Pancreas (tissue), 10 donors: ENCODE measurements around the gene ATAD3A. TPM values are rescaled to one million over a fixed set of nuclear protein-coding genes. Genes with fewer than 3 reads are reported as not detected.
A peak's percentile ranks its signal among the peaks of the same experiment; 100 is the strongest.
"Not testable (repeated sequence)": the region's sequence is repeated elsewhere in the genome, so short reads cannot be mapped to it uniquely, and the experiment has no call there.

ENCODE experiments used
- ATAC-seq, 4 donors: fragments of 200-7000 bp; cut with Tn5 transposase; one replicate each; pipeline versions ENCODE4 v1.8.0 to v1.9.1; 2020; ENCODE audit warnings: mild to moderate bottlenecking in 4 of 4, moderate library complexity in 4 of 4
- DNase-seq, 6 donors: peaks; one replicate each; pipeline ENCODE4 v3.0.0-alpha.2; 2020
- FAIRE-seq: peaks from 2 replicates; lab custom pipeline; 2012; peaks lifted over from hg19 to GRCh38; lab: Jason Lieb, UNC
- H3K27ac ChIP-seq, 4 donors: fragments of 200-600 bp; sonication (generic); 1 replicate in 3 of 4; 2 replicates in 1 of 4; pipeline versions ENCODE4 v1.5.0 to v1.8.0; 2020
- H3K27me3 ChIP-seq, 4 donors: fragments of 200-600 bp; one replicate each; pipeline ENCODE4 v1.8.0; 2021
- H3K36me3 ChIP-seq, 3 donors: fragments of 200-600 bp; sonication (generic) in 1 of 3; one replicate each; pipeline versions ENCODE4 v1.5.0 to v1.8.0; 2020 to 2021
- H3K4me1 ChIP-seq, 3 donors: fragments of 200-600 bp; one replicate each; pipeline ENCODE4 v1.8.0; 2021
- H3K4me3 ChIP-seq, 4 donors: fragments of 200-600 bp; sonication (generic) in 2 of 4; one replicate each; pipeline versions ENCODE4 v1.5.0 to v1.8.0; 2020 to 2021
- H3K9me3 ChIP-seq, 4 donors: fragments of 200-600 bp; one replicate each; pipeline ENCODE4 v1.8.0; 2021
- WGBS, 2 donors: extraction: QIAGEN DNeasy Blood & Tissue Kit; methylation state at CpG; one replicate each; pipeline ENCODE4 v1.1.7; 2013; 5-methylcytosine and 5-hydroxymethylcytosine counted together
- intact Hi-C, 3 donors: fragments of 100-400 bp; cut with DNase I; formaldehyde crosslinking; loops; one replicate each; pipeline versions ENCODE4 v1.11.1 to v1.14.2; 2022
- polyA plus RNA-seq, 2 donors: library from polyadenylated mRNA; stranded (reverse); fragments of 200-250 nt; gene quantifications; one replicate each; pipeline ENCODE4 v1.2.3, GENCODE V29; 2013
- total RNA-seq, 6 donors: library from RNA; stranded (reverse); fragmentation: NEBNext Ultra II Directional in 4 of 6; extraction: Animal tissue kit (Norgen Biotek cat#: 25700) in 4 of 6; gene quantifications; one replicate each; pipeline versions ENCODE4 v1.2.1 to v1.2.4, GENCODE V29; 2021 to 2023
- TF ChIP-seq, protein P1 (sequence below), 4 donors: fragments of 200-600 bp; sonication (generic) in 3 of 4; IDR thresholded peaks; one replicate each; pipeline versions ENCODE4 v1.5.0 to v1.8.0; 2021; ENCODE audit warnings: antibody characterized with exemption in 4 of 4
- donor health status: healthy with polysubstance abuse.
- donor health status: DM: no; HTN: no; CAD: no; lungs with moderate emphysema.
- donor health status: DM: no; HTN: no; CAD: no.
- donor health status: control.
- donor health status: control.
- donor health status: Bipolar disorder and iron deficiency.
- donor health status: DM: yes; HTN: yes; CAD: no.
- donor health status: DM: no; HTN: no; CAD: no.
- donor health status: DM: no; HTN: no; CAD: no.
- donor health status: DM: yes; HTN: yes; CAD: no.

Gene ATAD3A
- total and polyA plus RNA-seq, 8 donors, result 8.0 to 33.8 (median 17.1) TPM

- intact Hi-C loops, result no loop called here
- FAIRE-seq (no peak), ATAC-seq (no peak), DNase-seq (no peak)
- WGBS, 2 donors, result 97% methylated on average over 19 of the region's 19 CpGs
- TF ChIP-seq, protein P1, sequence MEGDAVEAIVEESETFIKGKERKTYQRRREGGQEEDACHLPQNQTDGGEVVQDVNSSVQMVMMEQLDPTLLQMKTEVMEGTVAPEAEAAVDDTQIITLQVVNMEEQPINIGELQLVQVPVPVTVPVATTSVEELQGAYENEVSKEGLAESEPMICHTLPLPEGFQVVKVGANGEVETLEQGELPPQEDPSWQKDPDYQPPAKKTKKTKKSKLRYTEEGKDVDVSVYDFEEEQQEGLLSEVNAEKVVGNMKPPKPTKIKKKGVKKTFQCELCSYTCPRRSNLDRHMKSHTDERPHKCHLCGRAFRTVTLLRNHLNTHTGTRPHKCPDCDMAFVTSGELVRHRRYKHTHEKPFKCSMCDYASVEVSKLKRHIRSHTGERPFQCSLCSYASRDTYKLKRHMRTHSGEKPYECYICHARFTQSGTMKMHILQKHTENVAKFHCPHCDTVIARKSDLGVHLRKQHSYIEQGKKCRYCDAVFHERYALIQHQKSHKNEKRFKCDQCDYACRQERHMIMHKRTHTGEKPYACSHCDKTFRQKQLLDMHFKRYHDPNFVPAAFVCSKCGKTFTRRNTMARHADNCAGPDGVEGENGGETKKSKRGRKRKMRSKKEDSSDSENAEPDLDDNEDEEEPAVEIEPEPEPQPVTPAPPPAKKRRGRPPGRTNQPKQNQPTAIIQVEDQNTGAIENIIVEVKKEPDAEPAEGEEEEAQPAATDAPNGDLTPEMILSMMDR (IDR thresholded peaks at IDR 0.05), result no peak
- H3K9me3 ChIP-seq, result no peaks in the 10 kb centered on the region
- H3K36me3 ChIP-seq, result no peaks in the 10 kb centered on the region
- no peaks in the 10 kb centered on the region for H3K27me3 ChIP-seq
- no peak overlapping the region for H3K4me3 ChIP-seq
- no peaks in the 10 kb centered on the region for H3K4me1 ChIP-seq
- no peak overlapping the region for H3K27ac ChIP-seq
Observed at GRCh38 chr1:1521331-1521730, 9.4 kb downstream of the ATAD3A start.

DNA sequence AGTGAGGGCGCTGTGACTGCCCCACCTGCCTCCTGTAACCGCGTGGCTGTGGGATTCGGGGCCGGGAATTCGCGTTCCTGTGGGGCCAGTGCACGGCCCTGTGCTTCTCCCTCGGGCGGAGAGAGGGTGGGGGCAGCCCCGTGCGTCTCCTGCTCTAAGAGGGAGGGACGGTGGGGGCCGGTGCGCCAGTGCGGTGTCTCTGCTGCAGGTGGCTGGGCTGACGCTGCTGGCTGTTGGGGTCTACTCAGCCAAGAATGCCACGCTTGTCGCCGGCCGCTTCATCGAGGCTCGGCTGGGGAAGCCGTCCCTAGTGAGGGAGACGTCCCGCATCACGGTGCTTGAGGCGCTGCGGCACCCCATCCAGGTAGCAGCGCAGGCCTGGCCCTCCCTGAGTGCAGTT, 10.6 kb downstream of the ATAD3A start:
- H3K4me1 ChIP-seq, H3K36me3 ChIP-seq, H3K27me3 ChIP-seq, H3K27ac ChIP-seq, FAIRE-seq, ATAC-seq, intact Hi-C loops, H3K9me3 ChIP-seq, H3K4me3 ChIP-seq: not testable (repeated sequence)
- 96 to 98% methylated on average over 22 to 30 of the region's 30 CpGs for WGBS, 2 donors
- peak in 1 of 6 donors; percentile 64 for DNase-seq

GRCh38 chr1:1523226-1523625, 11.3 kb downstream of the ATAD3A start:
- H3K27ac ChIP-seq, FAIRE-seq: not testable (repeated sequence)
- 97 to 99% methylated on average over 31 of the region's 31 CpGs for WGBS, 2 donors

GRCh38 chr1:1523651-1524050, 11.7 kb downstream of the ATAD3A start:
- H3K4me3 ChIP-seq, H3K27ac ChIP-seq, FAIRE-seq, H3K9me3 ChIP-seq, DNase-seq, H3K27me3 ChIP-seq, H3K4me1 ChIP-seq, H3K36me3 ChIP-seq, intact Hi-C loops, ATAC-seq: not testable (repeated sequence)
- WGBS, 2 donors, result 91 to 96% methylated on average over 17 of the region's 17 CpGs

More at GRCh38 chr1:1523226-1523625, 11.3 kb downstream of the ATAD3A start:
- H3K27me3 ChIP-seq, H3K9me3 ChIP-seq, ATAC-seq, H3K4me3 ChIP-seq, H3K4me1 ChIP-seq, H3K36me3 ChIP-seq, intact Hi-C loops: not testable (repeated sequence)
- peak in 2 of 6 donors; percentile 22 to 63 for DNase-seq

DNA sequence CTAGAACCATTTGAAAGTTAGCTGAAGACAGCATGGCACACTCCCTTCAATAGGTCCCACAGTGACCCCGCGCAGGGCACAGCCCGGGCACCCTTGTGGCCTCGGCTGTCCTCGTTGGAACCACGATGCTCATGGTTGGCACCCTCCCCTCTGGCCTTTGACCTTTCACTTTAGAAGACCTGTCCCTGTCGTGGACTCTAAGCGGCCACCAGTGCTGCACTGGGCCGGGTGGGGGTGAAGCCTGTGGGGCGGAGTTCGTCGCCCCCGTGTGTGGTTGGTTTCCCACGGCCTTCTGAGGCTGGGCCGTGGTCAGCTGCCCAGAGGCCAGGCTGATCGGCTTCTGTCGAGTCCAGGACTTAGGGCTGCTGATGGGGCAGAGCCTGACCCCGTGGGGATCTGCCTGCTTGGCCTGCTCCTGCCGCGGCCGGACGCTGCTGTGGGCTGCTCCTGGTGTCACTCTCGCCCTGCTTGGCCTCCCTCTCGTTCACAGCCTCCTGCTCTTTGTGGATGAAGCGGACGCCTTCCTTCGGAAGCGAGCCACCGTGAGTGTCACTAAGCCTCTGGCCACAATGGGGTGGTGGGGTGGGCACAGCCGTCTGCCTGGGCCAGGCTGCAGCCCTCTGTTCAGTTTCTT, 12.9 kb downstream of the ATAD3A start:
- H3K27me3 ChIP-seq, FAIRE-seq, ATAC-seq, H3K9me3 ChIP-seq, intact Hi-C loops, H3K27ac ChIP-seq, H3K4me1 ChIP-seq, DNase-seq, H3K4me3 ChIP-seq, H3K36me3 ChIP-seq: not testable (repeated sequence)
- 93 to 94% methylated on average over 25 to 26 of the region's 30 CpGs for WGBS, 2 donors

DNA sequence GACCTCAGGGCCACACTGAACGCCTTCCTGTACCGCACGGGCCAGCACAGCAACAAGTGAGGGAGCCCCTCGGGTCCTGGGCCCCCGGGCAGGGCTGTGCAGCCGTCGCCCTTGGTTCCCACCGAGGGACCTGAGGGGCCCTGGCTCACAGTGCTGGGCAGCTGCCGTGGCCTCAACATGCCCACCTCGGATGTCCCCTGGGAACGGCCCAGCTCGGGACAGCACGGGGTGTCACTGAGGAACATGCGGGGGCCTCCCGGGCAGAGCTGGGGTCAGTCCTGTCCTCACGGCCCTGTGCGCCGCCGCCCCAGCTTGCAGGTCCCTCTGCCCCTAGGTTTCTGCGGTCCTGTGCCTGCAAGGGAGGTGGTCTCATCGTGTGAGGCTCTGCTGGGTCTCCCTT, 14.5 kb downstream of the ATAD3A start:
- ATAC-seq, intact Hi-C loops, H3K9me3 ChIP-seq, H3K4me1 ChIP-seq, DNase-seq, H3K27ac ChIP-seq, FAIRE-seq, H3K4me3 ChIP-seq, H3K36me3 ChIP-seq, H3K27me3 ChIP-seq: not testable (repeated sequence)
- WGBS, 2 donors, result 89 to 96% methylated on average over 5 to 20 of the region's 21 CpGs

DNA sequence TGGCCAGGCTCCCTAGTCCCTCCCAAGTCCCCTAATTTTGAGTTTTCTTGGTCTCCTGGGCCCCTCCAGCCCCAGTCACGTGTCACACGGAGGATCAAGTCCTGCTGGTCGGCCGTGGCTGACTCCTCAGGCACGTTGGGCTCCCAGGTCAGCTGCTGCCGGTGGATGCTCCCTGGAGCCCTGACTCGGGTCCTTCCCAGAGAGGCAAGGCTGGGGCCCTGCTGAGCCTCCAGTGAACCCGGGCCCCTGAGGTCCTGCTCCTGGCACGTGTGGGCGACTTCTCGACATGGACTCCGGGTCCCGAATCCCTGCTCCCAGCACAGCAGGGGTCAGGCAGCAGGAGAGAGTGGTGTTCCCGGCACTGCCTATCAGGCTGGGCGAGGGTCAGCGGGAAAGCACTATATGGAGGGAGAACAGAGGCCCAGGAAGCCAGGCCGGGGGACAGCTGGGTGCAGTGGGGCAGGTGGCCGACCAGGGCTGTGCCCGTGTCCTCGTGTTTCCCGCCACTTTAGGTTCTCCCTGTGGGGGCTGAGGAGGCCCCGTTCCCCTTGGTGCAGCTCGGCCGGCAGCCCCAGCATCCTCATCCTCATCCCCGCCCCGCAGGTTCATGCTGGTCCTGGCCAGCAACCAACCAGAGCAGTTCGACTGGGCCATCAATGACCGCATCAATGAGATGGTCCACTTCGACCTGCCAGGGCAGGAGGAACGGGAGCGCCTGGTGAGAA, 15.3 kb downstream of the ATAD3A start:
- intact Hi-C loops, result no loop called here
- no peak for ATAC-seq
- DNase-seq, result peak in 1 of 6 donors; percentile 74
- TF ChIP-seq, protein P1 (IDR thresholded peaks at IDR 0.05), result no peak
- Histone ChIP-seq H3K27me3 (no peaks in the 10 kb centered on the region), H3K36me3 (peaks cover 0 to 5% (median 0%) of the 10 kb centered on the region in 3 donors), H3K9me3 (no peaks in the 10 kb centered on the region), H3K4me3 (no peak overlapping the region), H3K27ac (no peak overlapping the region), H3K4me1 (no peaks in the 10 kb centered on the region)
- no peak for FAIRE-seq
- WGBS, 2 donors, result 94 to 96% methylated on average over 31 of the region's 31 CpGs
